ENCODE results near the gene RCC1.

DNA sequence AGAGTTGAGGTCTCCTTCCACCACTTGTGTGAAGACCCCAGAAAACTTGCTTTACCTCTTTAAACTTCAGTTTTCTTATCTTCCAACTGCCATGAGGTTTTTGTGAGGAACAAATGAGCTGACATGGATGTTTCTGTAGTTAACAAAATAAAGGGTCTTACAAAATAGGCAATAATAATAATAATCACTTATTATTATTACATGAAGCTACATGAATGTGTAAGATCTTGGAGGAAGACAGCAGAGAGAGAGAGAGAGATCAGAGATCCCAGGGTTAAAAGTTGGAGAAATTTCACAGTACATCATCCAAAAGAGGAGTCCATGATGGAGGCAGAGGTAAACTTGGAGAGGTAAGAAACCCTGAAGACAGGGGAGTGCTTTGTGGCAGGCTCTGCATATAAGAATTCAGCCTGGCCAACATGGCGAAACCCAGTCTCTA is 10.7 kb downstream of the RCC1 start:
- TF ChIP-seq, protein P1, sequence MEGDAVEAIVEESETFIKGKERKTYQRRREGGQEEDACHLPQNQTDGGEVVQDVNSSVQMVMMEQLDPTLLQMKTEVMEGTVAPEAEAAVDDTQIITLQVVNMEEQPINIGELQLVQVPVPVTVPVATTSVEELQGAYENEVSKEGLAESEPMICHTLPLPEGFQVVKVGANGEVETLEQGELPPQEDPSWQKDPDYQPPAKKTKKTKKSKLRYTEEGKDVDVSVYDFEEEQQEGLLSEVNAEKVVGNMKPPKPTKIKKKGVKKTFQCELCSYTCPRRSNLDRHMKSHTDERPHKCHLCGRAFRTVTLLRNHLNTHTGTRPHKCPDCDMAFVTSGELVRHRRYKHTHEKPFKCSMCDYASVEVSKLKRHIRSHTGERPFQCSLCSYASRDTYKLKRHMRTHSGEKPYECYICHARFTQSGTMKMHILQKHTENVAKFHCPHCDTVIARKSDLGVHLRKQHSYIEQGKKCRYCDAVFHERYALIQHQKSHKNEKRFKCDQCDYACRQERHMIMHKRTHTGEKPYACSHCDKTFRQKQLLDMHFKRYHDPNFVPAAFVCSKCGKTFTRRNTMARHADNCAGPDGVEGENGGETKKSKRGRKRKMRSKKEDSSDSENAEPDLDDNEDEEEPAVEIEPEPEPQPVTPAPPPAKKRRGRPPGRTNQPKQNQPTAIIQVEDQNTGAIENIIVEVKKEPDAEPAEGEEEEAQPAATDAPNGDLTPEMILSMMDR (IDR thresholded peaks at IDR 0.05), result no peak
- TF ChIP-seq POLR2A (IDR thresholded peaks at IDR 0.05), result no peak
